ENCODE results near the gene PRPF38A. TPM values are rescaled to one million over a fixed set of nuclear protein-coding genes. Genes with fewer than 3 reads are reported as not detected.

PRPF38A gene
- total and polyA plus RNA-seq, 8 donors: 7.6 to 21.7 (median 13.5) TPM

DNA sequence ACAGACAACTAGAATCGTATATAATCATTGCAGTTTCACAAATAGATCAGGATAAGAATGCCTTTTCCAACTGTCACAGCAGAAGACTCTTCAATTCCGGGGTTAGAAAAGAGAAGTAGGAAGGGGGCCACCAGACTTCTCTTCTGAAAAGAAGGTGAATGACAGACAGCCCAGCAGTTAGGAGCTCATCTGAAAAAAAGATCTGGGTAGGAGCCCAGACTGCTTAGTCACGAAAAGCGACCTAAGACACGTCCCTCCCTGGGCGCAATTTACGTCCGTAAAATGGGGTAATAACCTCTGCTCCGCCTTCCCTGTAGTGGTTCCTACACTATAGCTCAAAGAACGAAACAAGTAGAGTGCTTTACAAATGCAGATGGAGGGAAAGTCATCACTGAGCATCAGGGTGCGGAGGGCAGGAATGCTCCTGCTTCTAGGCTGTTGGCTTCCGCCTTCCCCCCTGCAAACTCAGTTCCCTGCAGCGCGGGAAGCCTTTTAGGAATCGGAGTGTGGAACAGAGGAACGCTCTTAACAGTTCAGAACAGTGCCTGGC lies 761 bp upstream of the PRPF38A start:
- TF ChIP-seq, protein P1, sequence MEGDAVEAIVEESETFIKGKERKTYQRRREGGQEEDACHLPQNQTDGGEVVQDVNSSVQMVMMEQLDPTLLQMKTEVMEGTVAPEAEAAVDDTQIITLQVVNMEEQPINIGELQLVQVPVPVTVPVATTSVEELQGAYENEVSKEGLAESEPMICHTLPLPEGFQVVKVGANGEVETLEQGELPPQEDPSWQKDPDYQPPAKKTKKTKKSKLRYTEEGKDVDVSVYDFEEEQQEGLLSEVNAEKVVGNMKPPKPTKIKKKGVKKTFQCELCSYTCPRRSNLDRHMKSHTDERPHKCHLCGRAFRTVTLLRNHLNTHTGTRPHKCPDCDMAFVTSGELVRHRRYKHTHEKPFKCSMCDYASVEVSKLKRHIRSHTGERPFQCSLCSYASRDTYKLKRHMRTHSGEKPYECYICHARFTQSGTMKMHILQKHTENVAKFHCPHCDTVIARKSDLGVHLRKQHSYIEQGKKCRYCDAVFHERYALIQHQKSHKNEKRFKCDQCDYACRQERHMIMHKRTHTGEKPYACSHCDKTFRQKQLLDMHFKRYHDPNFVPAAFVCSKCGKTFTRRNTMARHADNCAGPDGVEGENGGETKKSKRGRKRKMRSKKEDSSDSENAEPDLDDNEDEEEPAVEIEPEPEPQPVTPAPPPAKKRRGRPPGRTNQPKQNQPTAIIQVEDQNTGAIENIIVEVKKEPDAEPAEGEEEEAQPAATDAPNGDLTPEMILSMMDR (IDR thresholded peaks at IDR 0.05): no peak
- no peak for TF ChIP-seq POLR2AphosphoS5 (IDR thresholded peaks at IDR 0.05)
- peak overlapping the region; percentile 37 to 94 (median 92) for H3K27ac ChIP-seq
- H3K27me3 ChIP-seq: no peaks in the 10 kb centered on the region
- DNase-seq: peak in 1 of 2 donors; percentile 60
- peak overlapping the region; percentile 77 to 89 (median 78) for H3K4me3 ChIP-seq
- H3K4me1 ChIP-seq: peaks cover 15 to 36% (median 29%) of the 10 kb centered on the region in 4 donors
- H3K9me3 ChIP-seq: no peaks in the 10 kb centered on the region
- WGBS, 5 donors: 0 to 1% (median 0%) methylated on average over 16 of the region's 16 CpGs
- peaks cover 9 to 27% (median 27%) of the 10 kb centered on the region in 4 donors for H3K36me3 ChIP-seq
- intact Hi-C loops (cut with DNase I; ENCODE audit: low total_unique reads): no loop called here

- Histone ChIP-seq H3K36me3 (peaks cover 20 to 40% (median 40%) of the 10 kb centered on the region in 4 donors), H3K27ac (peak overlapping the region; percentile 88 to 94 (median 92)), H3K9me3 (no peaks in the 10 kb centered on the region), H3K4me3 (peak overlapping the region; percentile 77 to 89 (median 78)), H3K27me3 (no peaks in the 10 kb centered on the region), H3K4me1 (peaks cover 15 to 36% (median 29%) of the 10 kb centered on the region in 4 donors)
- DNase-seq: no peak
- TF ChIP-seq POLR2A (IDR thresholded peaks at IDR 0.05): no peak
- TF ChIP-seq, protein P1 (IDR thresholded peaks at IDR 0.05): peak in 1 of 7 experiments; percentile 1
- intact Hi-C loops (cut with DNase I; ENCODE audit: low total_unique reads): no loop called here
- 1 to 4% (median 2%) methylated on average over 8 of the region's 8 CpGs for WGBS, 5 donors
Measured at GRCh38 chr1:52404975-52405338, 555 bp downstream of the PRPF38A start.

GRCh38 chr1:52413410-52413989 lies 9.1 kb downstream of the PRPF38A start:
- WGBS, 5 donors: 88 to 97% (median 95%) methylated on average over 7 to 10 of the region's 10 CpGs
- Histone ChIP-seq H3K36me3 (peaks cover 88 to 100% (median 100%) of the 10 kb centered on the region in 4 donors), H3K27ac (no peak overlapping the region), H3K27me3 (no peaks in the 10 kb centered on the region), H3K4me3 (no peak overlapping the region), H3K9me3 (no peaks in the 10 kb centered on the region), H3K4me1 (no peaks in the 10 kb centered on the region)
- no peak for TF ChIP-seq POLR2AphosphoS5 (IDR thresholded peaks at IDR 0.05)
- TF ChIP-seq, protein P1 (IDR thresholded peaks at IDR 0.05): no peak
- TF ChIP-seq POLR2A (IDR thresholded peaks at IDR 0.05): no peak
- TF ChIP-seq EP300 (IDR thresholded peaks at IDR 0.05): no peak
- no peak for DNase-seq
- intact Hi-C loops (cut with DNase I; ENCODE audit: low total_unique reads): no loop called here

- Histone ChIP-seq H3K36me3 (peaks cover 76 to 100% (median 100%) of the 10 kb centered on the region in 4 donors), H3K4me1 (no peaks in the 10 kb centered on the region), H3K27me3 (no peaks in the 10 kb centered on the region), H3K4me3 (no peak overlapping the region), H3K27ac (no peak overlapping the region), H3K9me3 (no peaks in the 10 kb centered on the region)
- intact Hi-C loops (cut with DNase I; ENCODE audit: low total_unique reads): no loop called here
- no peak for TF ChIP-seq POLR2A (IDR thresholded peaks at IDR 0.05)
- no peak for TF ChIP-seq EP300 (IDR thresholded peaks at IDR 0.05)
- no peak for TF ChIP-seq POLR2AphosphoS5 (IDR thresholded peaks at IDR 0.05)
- TF ChIP-seq, protein P1 (IDR thresholded peaks at IDR 0.05): no peak
- DNase-seq: no peak
Measured at GRCh38 chr1:52414942-52415341, 10.5 kb downstream of the PRPF38A start.

All from stomach (tissue), 9 donors.